HCT116 (cell line): ENCODE measurements around the gene POLR3H. TPM values are rescaled to one million over a fixed set of nuclear protein-coding genes. Genes with fewer than 3 reads are reported as not detected.
A peak's percentile ranks its signal among the peaks of the same experiment; 100 is the strongest.

Experiments
- ATAC-seq: fragments of 200-7000 bp; cut with Tn5 transposase; 2 replicates; pipeline ENCODE4 v1.9.1; 2020; ENCODE audit warnings: mild to moderate bottlenecking, moderate library complexity
- BruUV-seq: library from RNA; stranded (reverse); fragments of 400-500 nt; replicated peaks from 2 replicates; lab custom pipeline; 2021; lab: Mats Ljungman, UMichigan
- CTCF ChIA-PET: fragments of 300-600 bp; sonication (Branson Sonifier 250); formaldehyde crosslinking; loops from one replicate; lab custom pipeline; 2021; ENCODE audit warnings: antibody characterized with exemption; lab: Charles Lee
- POLR2A ChIA-PET: fragments of 300-600, 350-600 bp; sonication (Branson Sonifier 250); formaldehyde crosslinking; loops from one replicate; lab custom pipeline; 2021; ENCODE audit warnings: antibody characterized with exemption; lab: Charles Lee
- RAD21 ChIA-PET, 2 experiments: fragments of 300-600 bp; sonication (Branson Sonifier 250); formaldehyde crosslinking; loops; one replicate each; lab custom pipeline; 2023; ENCODE audit warnings: low total read pairs in 2 of 2; ENCODE audit not compliant: uncharacterized antibody in 2 of 2, unreplicated experiment in 2 of 2, low non-redundant PET in 1 of 2; lab: Charles Lee
- DNase-seq: peaks from one replicate; pipeline ENCODE4 v3.0.0-alpha.2; 2010; ENCODE audit warnings: low read depth, low spot score
- H2AFZ ChIP-seq: fragments of 200-600 bp; shearing (Covaris generic), sonication (generic); 2 replicates; pipeline ENCODE4 v1.6.1; 2017; ENCODE audit warnings: low read depth, mixed run types, mixed read lengths, antibody characterized with exemption, low read length; ENCODE audit not compliant: poor library complexity, severe bottlenecking
- H3K27ac ChIP-seq: 2 replicates; pipeline ENCODE4 v1.5.1; 2012; ENCODE audit warnings: low read depth, low read length
- H3K27me3 ChIP-seq: fragments of 200-600 bp; sonication (generic); 2 replicates; pipeline ENCODE4 v1.6.1; 2016; ENCODE audit warnings: mixed run types, low read length, mixed read lengths; ENCODE audit not compliant: insufficient read depth
- H3K36me3 ChIP-seq, 2 experiments: fragments of 200-500 bp in 1 of 2; fragments of 200-600 bp in 1 of 2; sonication (Bioruptor generic) in 1 of 2; sonication (generic) in 1 of 2; 2 replicates each; pipeline versions ENCODE4 v1.5.1 to v1.6.1; 2014 to 2016; ENCODE audit warnings: low read length in 2 of 2, inconsistent platforms in 1 of 2, mixed read lengths in 1 of 2, mixed run types in 1 of 2; ENCODE audit not compliant: insufficient read depth in 2 of 2, control insufficient read depth in 1 of 2
- H3K4me1 ChIP-seq, 2 experiments: fragments of 200-600 bp in 1 of 2; sonication (generic) in 1 of 2; 2 replicates each; pipeline versions ENCODE4 v1.5.1 to v1.6.1; 2012 to 2017; ENCODE audit warnings: low read length in 2 of 2, inconsistent platforms in 1 of 2, mild to moderate bottlenecking in 1 of 2, mixed read lengths in 1 of 2, mixed run types in 1 of 2, moderate library complexity in 1 of 2; ENCODE audit not compliant: insufficient read depth in 2 of 2, control insufficient read depth in 1 of 2
- H3K4me2 ChIP-seq: fragments of 200-600 bp; sonication (generic); 2 replicates; pipeline ENCODE4 v1.6.1; 2017; ENCODE audit warnings: mixed run types, low read length, mixed read lengths
- H3K4me3 ChIP-seq, 2 experiments: fragments of 200-600 bp in 1 of 2; sonication (generic) in 1 of 2; replicated peaks in 1 of 2; 2 replicates each; pipeline ENCODE4 v1.5.1; 2011 to 2016; ENCODE audit warnings: low read length in 2 of 2, control low read depth in 1 of 2, low read depth in 1 of 2, mild to moderate bottlenecking in 1 of 2, mixed read lengths in 1 of 2, mixed run types in 1 of 2
- H3K79me2 ChIP-seq: fragments of 200-600 bp; sonication (generic); 2 replicates; pipeline ENCODE4 v1.6.1; 2017; ENCODE audit warnings: mild to moderate bottlenecking, mixed run types, low read length, moderate library complexity, mixed read lengths; ENCODE audit not compliant: insufficient read depth
- H3K9ac ChIP-seq: fragments of 200-600 bp; sonication (generic); 2 replicates; pipeline ENCODE4 v1.6.1; 2016; ENCODE audit warnings: low read length, mixed read lengths
- H3K9me2 ChIP-seq: fragments of 200-600 bp; sonication (generic), shearing (Covaris generic); 2 replicates; pipeline ENCODE4 v1.6.1; 2017; ENCODE audit warnings: mixed run types, mild to moderate bottlenecking, moderate library complexity; ENCODE audit not compliant: insufficient read depth
- H3K9me3 ChIP-seq, 2 experiments: fragments of 200-500 bp in 1 of 2; fragments of 200-600 bp in 1 of 2; sonication (Bioruptor generic) in 1 of 2; sonication (generic) in 1 of 2; 2 replicates each; pipeline ENCODE4 v1.6.1; 2014 to 2017; ENCODE audit warnings: low read length in 2 of 2, mixed read lengths in 2 of 2, inconsistent platforms in 1 of 2, low read depth in 1 of 2, mild to moderate bottlenecking in 1 of 2, mixed run types in 1 of 2, moderate library complexity in 1 of 2; ENCODE audit not compliant: control insufficient read depth in 1 of 2, insufficient read depth in 1 of 2
- H4K20me1 ChIP-seq: fragments of 200-600 bp; sonication (generic), shearing (Covaris generic); 2 replicates; pipeline ENCODE4 v1.6.1; 2017; ENCODE audit warnings: mixed run types, mild to moderate bottlenecking, moderate library complexity; ENCODE audit not compliant: insufficient read depth
- ELF1 ChIP-seq: IDR thresholded peaks from 2 replicates; pipeline ENCODE4 v1.6.1; 2012; ENCODE audit warnings: low read depth, borderline replicate concordance
- EZH2 ChIP-seq: fragments of 200-600 bp; sonication (generic); IDR thresholded peaks from 2 replicates; pipeline ENCODE4 v1.6.1; 2017; ENCODE audit warnings: antibody characterized with exemption, mixed run types
- EZH2phosphoT487 ChIP-seq: fragments of 200-600 bp; IDR thresholded peaks from 2 replicates; pipeline ENCODE4 v1.6.1; 2018; ENCODE audit warnings: antibody characterized with exemption, borderline replicate concordance
- FOSL1 ChIP-seq: IDR thresholded peaks from 2 replicates; pipeline ENCODE4 v1.6.1; 2012; ENCODE audit warnings: low read depth
- POLR2AphosphoS5 ChIP-seq: IDR thresholded peaks from 2 replicates; pipeline ENCODE4 v1.6.1; 2011; ENCODE audit warnings: mild to moderate bottlenecking, low read depth, low read length, moderate library complexity
- SIN3A ChIP-seq: IDR thresholded peaks from 2 replicates; pipeline ENCODE4 v1.6.1; 2012; ENCODE audit warnings: low read depth
- SP1 ChIP-seq: IDR thresholded peaks from 2 replicates; pipeline ENCODE4 v1.6.1; 2012; ENCODE audit warnings: low read depth
- SRF ChIP-seq: IDR thresholded peaks from 2 replicates; pipeline ENCODE4 v1.6.1; 2012; ENCODE audit warnings: low read depth
- TCF7L2 ChIP-seq: IDR thresholded peaks from 2 replicates; pipeline ENCODE4 v1.7.0; 2011; ENCODE audit warnings: borderline replicate concordance, inconsistent platforms; ENCODE audit not compliant: insufficient read depth, insufficient read length; ENCODE audit errors: extremely low read depth
- intact Hi-C: fragments of 100-400 bp; cut with micrococcal nuclease; formaldehyde crosslinking; loops from 2 replicates; pipeline ENCODE4 v1.10.0; 2022
- total RNA-seq: library from RNA; stranded (reverse); gene quantifications from one replicate; pipeline ENCODE4 v1.2.1, GENCODE V29; 2021; ENCODE audit not compliant: unreplicated experiment
- TF ChIP-seq, protein P1 (sequence below): IDR thresholded peaks from 2 replicates; pipeline ENCODE4 v1.6.1; 2012; ENCODE audit warnings: low read depth
- TF ChIP-seq, protein P2 (sequence below): IDR thresholded peaks from 2 replicates; pipeline ENCODE4 v1.6.1; 2012
- TF ChIP-seq, protein P3 (sequence below): IDR thresholded peaks from 2 replicates; pipeline ENCODE4 v1.6.1; 2012

The POLR3H gene
- total RNA-seq, 1 experiment from 2014 or later: 62.1 TPM

DNA sequence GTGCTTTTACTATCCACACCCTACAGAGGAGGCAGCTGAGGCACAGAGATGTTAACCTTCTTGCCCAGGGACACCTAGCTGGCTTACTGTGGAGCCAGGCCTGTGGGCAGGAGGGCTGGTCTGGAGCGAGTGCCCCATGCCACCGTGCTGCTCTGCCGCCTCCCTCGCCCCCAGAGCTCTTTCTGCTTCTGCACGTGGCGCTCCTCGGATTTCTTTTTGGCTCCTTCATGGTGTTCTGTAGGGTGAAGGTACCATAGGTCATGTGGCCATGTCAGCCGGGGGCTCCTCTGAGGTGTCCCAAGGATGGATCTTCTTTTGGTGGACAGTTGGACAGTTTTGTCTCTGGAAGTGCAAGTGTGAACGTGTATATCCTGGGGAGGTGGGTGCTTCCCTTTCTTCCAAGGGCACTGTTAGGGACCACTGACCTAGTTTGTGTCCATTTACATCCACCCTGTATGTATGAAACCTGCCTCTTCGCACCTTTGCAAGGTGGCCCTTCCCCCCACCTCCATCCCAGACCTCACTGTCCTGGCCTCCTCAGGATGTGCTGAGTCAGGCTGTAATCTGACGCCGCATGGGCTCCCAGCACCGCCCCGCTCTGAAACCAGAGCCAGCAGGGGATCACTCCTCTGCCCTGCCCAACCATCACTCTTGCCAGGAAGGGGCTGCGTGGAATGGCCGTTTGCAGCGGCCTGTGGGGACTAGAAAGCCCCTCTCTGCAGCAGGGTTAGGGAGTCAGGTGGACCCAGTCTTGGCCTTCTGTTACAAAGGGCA is 31.7 kb downstream of the POLR3H start:
- intact Hi-C loops: no loop called here
- H3K4me3 ChIP-seq: peak overlapping the region in 1 of 2 experiments; percentile 14; a peak in 1 of 4 replicates

More for the DNA sequence above, 31.7 kb downstream of the POLR3H start:
- ATAC-seq (peak; percentile 95), DNase-seq (peak; percentile 40)
- CTCF ChIA-PET: interaction anchor here (2.0 kb wide), 1 partner anchor 109 kb away, joined by 6 read pairs; no protein-coding TSS in a partner anchor
- Histone ChIP-seq H3K36me3 (peaks cover 9 to 34% of the 10 kb centered on the region in 2 experiments), H3K79me2 (peaks cover 7% of the 10 kb centered on the region; the same call in 1 of the 2 replicates), H3K9me2 (no peaks in the 10 kb centered on the region), H3K9ac (peak overlapping the region; percentile 21), H4K20me1 (no peaks in the 10 kb centered on the region), H3K27ac (peak overlapping the region; percentile 60), H2AFZ (no peak overlapping the region), H3K27me3 (no peaks in the 10 kb centered on the region), H3K4me2 (peak overlapping the region; percentile 70), H3K9me3 (no peaks in the 10 kb centered on the region), H3K4me1 (peaks cover 29 to 39% of the 10 kb centered on the region in 2 experiments)
- no TSS peak for BruUV-seq
- TF ChIP-seq, protein P1, sequence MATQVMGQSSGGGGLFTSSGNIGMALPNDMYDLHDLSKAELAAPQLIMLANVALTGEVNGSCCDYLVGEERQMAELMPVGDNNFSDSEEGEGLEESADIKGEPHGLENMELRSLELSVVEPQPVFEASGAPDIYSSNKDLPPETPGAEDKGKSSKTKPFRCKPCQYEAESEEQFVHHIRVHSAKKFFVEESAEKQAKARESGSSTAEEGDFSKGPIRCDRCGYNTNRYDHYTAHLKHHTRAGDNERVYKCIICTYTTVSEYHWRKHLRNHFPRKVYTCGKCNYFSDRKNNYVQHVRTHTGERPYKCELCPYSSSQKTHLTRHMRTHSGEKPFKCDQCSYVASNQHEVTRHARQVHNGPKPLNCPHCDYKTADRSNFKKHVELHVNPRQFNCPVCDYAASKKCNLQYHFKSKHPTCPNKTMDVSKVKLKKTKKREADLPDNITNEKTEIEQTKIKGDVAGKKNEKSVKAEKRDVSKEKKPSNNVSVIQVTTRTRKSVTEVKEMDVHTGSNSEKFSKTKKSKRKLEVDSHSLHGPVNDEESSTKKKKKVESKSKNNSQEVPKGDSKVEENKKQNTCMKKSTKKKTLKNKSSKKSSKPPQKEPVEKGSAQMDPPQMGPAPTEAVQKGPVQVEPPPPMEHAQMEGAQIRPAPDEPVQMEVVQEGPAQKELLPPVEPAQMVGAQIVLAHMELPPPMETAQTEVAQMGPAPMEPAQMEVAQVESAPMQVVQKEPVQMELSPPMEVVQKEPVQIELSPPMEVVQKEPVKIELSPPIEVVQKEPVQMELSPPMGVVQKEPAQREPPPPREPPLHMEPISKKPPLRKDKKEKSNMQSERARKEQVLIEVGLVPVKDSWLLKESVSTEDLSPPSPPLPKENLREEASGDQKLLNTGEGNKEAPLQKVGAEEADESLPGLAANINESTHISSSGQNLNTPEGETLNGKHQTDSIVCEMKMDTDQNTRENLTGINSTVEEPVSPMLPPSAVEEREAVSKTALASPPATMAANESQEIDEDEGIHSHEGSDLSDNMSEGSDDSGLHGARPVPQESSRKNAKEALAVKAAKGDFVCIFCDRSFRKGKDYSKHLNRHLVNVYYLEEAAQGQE: no peak
- TF ChIP-seq TCF7L2 (peak; percentile 29), POLR2AphosphoS5 (no peak), FOSL1 (no peak), SP1 (peak; percentile 60), EZH2phosphoT487 (no peak), ELF1 (no peak), SRF (no peak), SIN3A (no peak), EZH2 (no peak)
- TF ChIP-seq, protein P2, sequence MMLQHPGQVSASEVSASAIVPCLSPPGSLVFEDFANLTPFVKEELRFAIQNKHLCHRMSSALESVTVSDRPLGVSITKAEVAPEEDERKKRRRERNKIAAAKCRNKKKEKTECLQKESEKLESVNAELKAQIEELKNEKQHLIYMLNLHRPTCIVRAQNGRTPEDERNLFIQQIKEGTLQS: no peak
- TF ChIP-seq, protein P3, sequence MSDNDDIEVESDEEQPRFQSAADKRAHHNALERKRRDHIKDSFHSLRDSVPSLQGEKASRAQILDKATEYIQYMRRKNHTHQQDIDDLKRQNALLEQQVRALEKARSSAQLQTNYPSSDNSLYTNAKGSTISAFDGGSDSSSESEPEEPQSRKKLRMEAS: peak; percentile 89
- RAD21 ChIA-PET: no interaction called here
- POLR2A ChIA-PET: interaction anchor here (1.1 kb wide), 1 partner anchor 64 kb away, joined by 4 read pairs; no protein-coding TSS in a partner anchor
